Adipocyte (in vitro differentiated cells): ENCODE measurements around the gene CHN1.

ENCODE experiments used
- DNase-seq: peaks from one replicate; pipeline ENCODE4 v3.0.0-alpha.2; 2015; ENCODE audit warnings: low read depth
- H3K27me3 ChIP-seq: replicated peaks from 2 replicates; pipeline ENCODE4 v1.7.0; 2013; ENCODE audit warnings: mild to moderate bottlenecking, low read length, moderate library complexity; ENCODE audit not compliant: control insufficient read depth, insufficient read depth
- H3K36me3 ChIP-seq: 2 replicates; pipeline ENCODE4 v1.7.0; 2013; ENCODE audit warnings: low read length, mild to moderate bottlenecking, moderate library complexity; ENCODE audit not compliant: control insufficient read depth, insufficient read depth, severe bottlenecking
- H3K4me1 ChIP-seq: 2 replicates; pipeline ENCODE4 v1.7.0; 2013; ENCODE audit warnings: mild to moderate bottlenecking, low read length, moderate library complexity; ENCODE audit not compliant: control insufficient read depth, insufficient read depth
- H3K4me3 ChIP-seq: 2 replicates; pipeline ENCODE4 v1.7.0; 2013; ENCODE audit warnings: mild to moderate bottlenecking, low read length, moderate library complexity
- H3K9ac ChIP-seq: 2 replicates; pipeline ENCODE4 v1.7.0; 2013; ENCODE audit warnings: mild to moderate bottlenecking, low read length, moderate library complexity
- H3K9me3 ChIP-seq: 2 replicates; pipeline ENCODE4 v1.7.0; 2013; ENCODE audit warnings: mild to moderate bottlenecking, low read length, moderate library complexity; ENCODE audit not compliant: control insufficient read depth

CHN1 gene

GRCh38 chr2:174856447-174856846, 148.7 kb downstream of the CHN1 start:
- no peaks in the 10 kb centered on the region for H3K4me1 ChIP-seq
- no peaks in the 10 kb centered on the region for H3K27me3 ChIP-seq
- no peaks in the 10 kb centered on the region for H3K9me3 ChIP-seq
- H3K4me3 ChIP-seq: no peak overlapping the region
- no peak for DNase-seq
- no peak overlapping the region for H3K9ac ChIP-seq
- H3K36me3 ChIP-seq: no peaks in the 10 kb centered on the region

GRCh38 chr2:174846941-174847938, 157.9 kb downstream of the CHN1 start:
- H3K4me3 ChIP-seq: peak overlapping the region; percentile 84

GRCh38 chr2:174846218-174846617, 159.0 kb downstream of the CHN1 start:
- no peaks in the 10 kb centered on the region for H3K27me3 ChIP-seq
- H3K9me3 ChIP-seq: no peaks in the 10 kb centered on the region
- DNase-seq: peak; percentile 60
- H3K36me3 ChIP-seq: no peaks in the 10 kb centered on the region
- peak overlapping the region; percentile 84 for H3K4me3 ChIP-seq
- H3K9ac ChIP-seq: peak overlapping the region; percentile 81
- peaks cover 34% of the 10 kb centered on the region for H3K4me1 ChIP-seq

More at GRCh38 chr2:174846941-174847938, 157.9 kb downstream of the CHN1 start:
- DNase-seq: peak; percentile 94
- no peaks in the 10 kb centered on the region for H3K27me3 ChIP-seq
- H3K9me3 ChIP-seq: no peaks in the 10 kb centered on the region
- H3K36me3 ChIP-seq: no peaks in the 10 kb centered on the region
- peak overlapping the region; percentile 81 for H3K9ac ChIP-seq
- peaks cover 32% of the 10 kb centered on the region for H3K4me1 ChIP-seq

- Histone ChIP-seq H3K4me1 (peaks cover 45% of the 10 kb centered on the region), H3K9me3 (no peaks in the 10 kb centered on the region), H3K36me3 (no peaks in the 10 kb centered on the region), H3K4me3 (peak overlapping the region; percentile 84), H3K27me3 (no peaks in the 10 kb centered on the region), H3K9ac (no peak overlapping the region)
- DNase-seq: peak; percentile 15
Observed at GRCh38 chr2:174844295-174844708, 160.9 kb downstream of the CHN1 start.

GRCh38 chr2:174842496-174842895, 162.7 kb downstream of the CHN1 start:
- no peak for DNase-seq
- H3K4me1 ChIP-seq: peaks cover 43% of the 10 kb centered on the region
- H3K9me3 ChIP-seq: no peaks in the 10 kb centered on the region
- no peaks in the 10 kb centered on the region for H3K27me3 ChIP-seq
- H3K9ac ChIP-seq: no peak overlapping the region
- H3K4me3 ChIP-seq: no peak overlapping the region
- no peaks in the 10 kb centered on the region for H3K36me3 ChIP-seq

GRCh38 chr2:174841936-174842335, 163.2 kb downstream of the CHN1 start:
- no peaks in the 10 kb centered on the region for H3K36me3 ChIP-seq
- peaks cover 44% of the 10 kb centered on the region for H3K4me1 ChIP-seq
- no peak overlapping the region for H3K4me3 ChIP-seq
- H3K27me3 ChIP-seq: no peaks in the 10 kb centered on the region
- no peak overlapping the region for H3K9ac ChIP-seq
- no peak for DNase-seq
- no peaks in the 10 kb centered on the region for H3K9me3 ChIP-seq

DNA sequence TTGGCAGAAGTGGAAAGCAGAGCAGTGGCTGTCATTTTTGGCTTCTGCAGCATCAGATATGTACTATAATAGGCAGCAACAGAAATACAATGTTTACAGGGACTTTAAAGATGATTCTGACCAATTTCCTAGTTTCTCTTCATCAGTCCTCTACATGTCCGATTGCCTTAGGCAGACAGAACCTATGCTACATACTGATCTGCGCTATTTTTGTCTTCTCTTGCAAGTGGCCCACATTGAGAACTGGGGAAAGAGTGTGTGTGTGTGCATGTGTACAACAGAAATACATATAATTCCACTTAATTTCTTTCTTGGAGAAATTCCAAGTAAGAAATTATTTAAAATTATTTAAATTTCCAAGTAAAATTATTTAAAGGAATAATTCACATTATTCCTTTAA, 163.8 kb downstream of the CHN1 start:
- no peak for DNase-seq
- Histone ChIP-seq H3K4me3 (no peak overlapping the region), H3K9me3 (no peaks in the 10 kb centered on the region), H3K36me3 (no peaks in the 10 kb centered on the region), H3K9ac (no peak overlapping the region), H3K27me3 (no peaks in the 10 kb centered on the region), H3K4me1 (peaks cover 50% of the 10 kb centered on the region)

DNA sequence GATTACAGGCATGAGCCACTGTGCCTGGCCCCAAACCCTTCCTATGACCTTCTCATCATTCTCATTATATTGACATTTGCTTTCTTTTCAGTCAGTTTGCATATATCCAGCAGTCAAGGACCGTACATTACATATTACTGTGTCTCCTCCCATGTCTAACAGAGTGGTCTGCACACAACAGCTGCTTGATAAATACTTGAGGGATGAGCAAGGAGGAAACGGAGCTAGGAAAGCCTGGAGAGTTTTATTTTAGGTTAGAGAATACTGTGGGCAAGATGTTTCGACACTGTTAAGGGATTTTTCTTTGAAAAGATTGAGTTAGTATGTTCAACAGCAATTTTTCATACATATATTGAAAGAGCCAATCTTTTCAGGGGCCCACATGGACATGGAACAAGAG, 164.7 kb downstream of the CHN1 start:
- H3K4me3 ChIP-seq: no peak overlapping the region
- no peaks in the 10 kb centered on the region for H3K27me3 ChIP-seq
- no peaks in the 10 kb centered on the region for H3K9me3 ChIP-seq
- peak; percentile 67 for DNase-seq
- H3K9ac ChIP-seq: peak overlapping the region; percentile 0
- peaks cover 53% of the 10 kb centered on the region for H3K4me1 ChIP-seq
- no peaks in the 10 kb centered on the region for H3K36me3 ChIP-seq

GRCh38 chr2:174839662-174840061, 165.5 kb downstream of the CHN1 start:
- DNase-seq: no peak
- no peak overlapping the region for H3K4me3 ChIP-seq
- no peak overlapping the region for H3K9ac ChIP-seq
- no peaks in the 10 kb centered on the region for H3K27me3 ChIP-seq
- peaks cover 60% of the 10 kb centered on the region for H3K4me1 ChIP-seq
- no peaks in the 10 kb centered on the region for H3K36me3 ChIP-seq
- H3K9me3 ChIP-seq: no peaks in the 10 kb centered on the region

DNA sequence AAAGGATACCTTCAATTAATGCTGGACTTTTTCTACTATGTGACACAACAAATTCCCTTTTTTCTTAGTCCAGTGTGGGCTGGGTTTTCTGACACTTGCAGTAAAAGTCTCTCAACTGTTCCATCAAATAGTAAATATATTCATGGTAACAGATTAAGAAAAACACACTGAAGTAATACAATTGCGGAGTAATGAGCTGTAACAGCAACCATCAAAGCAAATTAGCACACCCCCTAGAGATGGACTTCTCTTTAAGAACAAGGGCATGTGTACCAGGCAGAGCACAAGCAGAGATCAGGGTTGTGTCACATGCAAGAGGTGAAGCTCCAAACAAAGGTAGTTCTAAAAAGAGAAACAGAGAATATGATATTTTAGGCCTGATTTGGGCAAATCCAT, 168.2 kb downstream of the CHN1 start:
- H3K36me3 ChIP-seq: no peaks in the 10 kb centered on the region
- H3K27me3 ChIP-seq: no peaks in the 10 kb centered on the region
- peaks cover 10% of the 10 kb centered on the region for H3K9me3 ChIP-seq
- DNase-seq: no peak
- H3K9ac ChIP-seq: peak overlapping the region; percentile 56
- H3K4me3 ChIP-seq: peak overlapping the region; percentile 31
- peaks cover 43% of the 10 kb centered on the region for H3K4me1 ChIP-seq

GRCh38 chr2:174836377-174836994, 168.7 kb downstream of the CHN1 start:
- H3K4me1 ChIP-seq: peaks cover 43% of the 10 kb centered on the region
- H3K27me3 ChIP-seq: no peaks in the 10 kb centered on the region
- peak; percentile 85 for DNase-seq
- peak overlapping the region; percentile 31 for H3K4me3 ChIP-seq
- peaks cover 10% of the 10 kb centered on the region for H3K9me3 ChIP-seq
- H3K36me3 ChIP-seq: no peaks in the 10 kb centered on the region
- peak overlapping the region; percentile 75 for H3K9ac ChIP-seq
